ENCODE data around the gene TTC31. TPM values are rescaled to one million over a fixed set of nuclear protein-coding genes. Genes with fewer than 3 reads are reported as not detected.
A peak's percentile ranks its signal among the peaks of the same experiment; 100 is the strongest.

TTC31 gene
- total RNA-seq, 1 experiment from 2014 or later: 25.8 TPM

GRCh38 chr2:74496997-74497776 lies 14.3 kb downstream of the TTC31 start:
- POLR2A ChIA-PET (ENCODE audit: low non-redundant PET): no interaction called here
- Histone ChIP-seq H3K27me3 (replicated peaks; ENCODE audit: insufficient read depth, low read depth, low read length, poor library complexity) (peaks cover 31% of the 10 kb centered on the region), H3K4me1 (ENCODE audit: insufficient read depth, low read length, poor library complexity, severe bottlenecking) (peaks cover 5% of the 10 kb centered on the region), H3K27ac (ENCODE audit: low read depth, low read length, poor library complexity, severe bottlenecking) (no peak overlapping the region), H3K4me3 (ENCODE audit: low read depth, low read length, poor library complexity, severe bottlenecking) (no peak overlapping the region), H3K36me3 (ENCODE audit: insufficient read depth, low read length, poor library complexity, severe bottlenecking) (peaks cover 9% of the 10 kb centered on the region), H3K9me3 (ENCODE audit: low read depth, low read length, poor library complexity, severe bottlenecking) (no peaks in the 10 kb centered on the region)
- intact Hi-C loops (cut with micrococcal nuclease; ENCODE audit: unreplicated experiment): no loop called here
- DNase-seq (ENCODE audit: low spot score): no peak
- BruUV-seq (replicated peaks): no TSS peak
- TF ChIP-seq EZH2 (IDR thresholded peaks at IDR 0.05; ENCODE audit: borderline replicate concordance, low read depth, low read length, poor library complexity, severe bottlenecking) (no peak), CTCF (conservative IDR thresholded peaks at IDR 0.05; ENCODE audit: low read depth, low read length) (no peak)
- CTCF ChIA-PET: interaction anchor here (0.5 kb wide), 1 partner anchor 45 kb away, joined by 5 read pairs; no protein-coding TSS in a partner anchor

GRCh38 chr2:74497777-74498499 lies 15.1 kb downstream of the TTC31 start:
- no TSS peak for BruUV-seq (replicated peaks)
- CTCF ChIA-PET: interaction anchor here (0.5 kb wide), 1 partner anchor 46 kb away, joined by 5 read pairs; no protein-coding TSS in a partner anchor
- POLR2A ChIA-PET (ENCODE audit: low non-redundant PET): no interaction called here
- H3K27ac ChIP-seq (ENCODE audit: low read depth, low read length, poor library complexity, severe bottlenecking): no peak overlapping the region
- intact Hi-C loops (cut with micrococcal nuclease; ENCODE audit: unreplicated experiment): no loop called here
- peaks cover 2% of the 10 kb centered on the region for H3K36me3 ChIP-seq (ENCODE audit: insufficient read depth, low read length, poor library complexity, severe bottlenecking)
- peaks cover 31% of the 10 kb centered on the region for H3K27me3 ChIP-seq (replicated peaks; ENCODE audit: insufficient read depth, low read depth, low read length, poor library complexity)
- TF ChIP-seq CTCF (conservative IDR thresholded peaks at IDR 0.05; ENCODE audit: low read depth, low read length): no peak
- TF ChIP-seq EZH2 (IDR thresholded peaks at IDR 0.05; ENCODE audit: borderline replicate concordance, low read depth, low read length, poor library complexity, severe bottlenecking): no peak
- no peak for DNase-seq (ENCODE audit: low spot score)
- peak overlapping the region; percentile 41 for H3K4me3 ChIP-seq (ENCODE audit: low read depth, low read length, poor library complexity, severe bottlenecking)
- no peaks in the 10 kb centered on the region for H3K9me3 ChIP-seq (ENCODE audit: low read depth, low read length, poor library complexity, severe bottlenecking)
- H3K4me1 ChIP-seq (ENCODE audit: insufficient read depth, low read length, poor library complexity, severe bottlenecking): peaks cover 5% of the 10 kb centered on the region

GRCh38 chr2:74498500-74499266 lies 15.8 kb downstream of the TTC31 start:
- H3K4me1 ChIP-seq (ENCODE audit: insufficient read depth, low read length, poor library complexity, severe bottlenecking): peaks cover 5% of the 10 kb centered on the region
- ChIA-PET CTCF (no interaction called here), POLR2A (ENCODE audit: low non-redundant PET) (no interaction called here)
- no peak for DNase-seq (ENCODE audit: low spot score)
- BruUV-seq (replicated peaks): no TSS peak
- no peaks in the 10 kb centered on the region for H3K9me3 ChIP-seq (ENCODE audit: low read depth, low read length, poor library complexity, severe bottlenecking)
- peaks cover 31% of the 10 kb centered on the region for H3K27me3 ChIP-seq (replicated peaks; ENCODE audit: insufficient read depth, low read depth, low read length, poor library complexity)
- intact Hi-C loops (cut with micrococcal nuclease; ENCODE audit: unreplicated experiment): no loop called here
- TF ChIP-seq CTCF (conservative IDR thresholded peaks at IDR 0.05; ENCODE audit: low read depth, low read length) (no peak), EZH2 (IDR thresholded peaks at IDR 0.05; ENCODE audit: borderline replicate concordance, low read depth, low read length, poor library complexity, severe bottlenecking) (peak; percentile 66)
- H3K4me3 ChIP-seq (ENCODE audit: low read depth, low read length, poor library complexity, severe bottlenecking): peak overlapping the region; percentile 41
- no peaks in the 10 kb centered on the region for H3K36me3 ChIP-seq (ENCODE audit: insufficient read depth, low read length, poor library complexity, severe bottlenecking)
- H3K27ac ChIP-seq (ENCODE audit: low read depth, low read length, poor library complexity, severe bottlenecking): no peak overlapping the region
